Activated T-helper 9 cell treated with anti-CD3 and anti-CD28 coated beads, Interleukin-2, amount 50 U/mL, for 16 hours (primary cell): ENCODE data around the gene ADCY5.

Source experiments
- DNase-seq: peaks from one replicate; pipeline ENCODE4 v3.0.0-alpha.2; 2020; ENCODE audit warnings: low read depth

The ADCY5 gene

DNA sequence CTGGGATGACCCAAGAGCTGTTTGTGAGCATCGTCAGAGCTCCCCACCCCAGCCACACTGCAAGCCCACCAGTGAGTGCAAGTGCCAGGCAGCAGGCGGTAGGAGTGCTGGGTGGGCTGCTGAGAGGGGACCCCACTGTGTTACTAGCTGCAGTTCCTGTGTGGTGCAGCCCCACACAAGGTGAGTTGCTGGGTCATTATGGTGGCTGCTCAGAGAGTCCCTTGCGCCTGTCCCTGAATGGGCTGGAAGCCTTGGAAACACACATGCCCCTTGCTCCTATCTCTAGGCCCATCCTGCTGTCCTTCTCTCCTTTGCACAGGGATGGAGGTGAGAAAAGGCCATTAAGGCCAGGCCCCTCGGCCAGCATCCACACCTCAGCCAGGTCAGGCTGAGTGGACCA lies 163.4 kb downstream of the ADCY5 start:
- DNase-seq, result no peak

DNA sequence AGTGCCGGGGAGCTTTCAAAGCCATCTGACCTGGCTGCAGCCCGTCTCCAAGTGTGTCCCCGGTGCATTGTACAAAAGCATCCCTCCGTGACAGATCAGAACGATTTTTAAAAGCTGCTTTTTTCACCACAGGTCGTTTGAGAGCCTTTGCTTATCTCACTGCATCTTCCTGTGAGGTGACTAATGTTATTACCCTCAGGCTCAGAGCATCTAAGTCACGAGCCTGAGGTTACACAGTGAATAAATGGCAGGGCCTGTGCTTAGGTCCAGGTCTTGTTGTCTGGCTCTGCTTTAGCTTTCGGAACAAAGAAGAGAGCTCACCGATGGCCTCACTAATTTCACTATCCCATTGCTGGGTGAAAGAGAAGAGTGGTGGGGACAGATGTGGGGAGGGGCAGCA lies 163.8 kb downstream of the ADCY5 start:
- no peak for DNase-seq

DNA sequence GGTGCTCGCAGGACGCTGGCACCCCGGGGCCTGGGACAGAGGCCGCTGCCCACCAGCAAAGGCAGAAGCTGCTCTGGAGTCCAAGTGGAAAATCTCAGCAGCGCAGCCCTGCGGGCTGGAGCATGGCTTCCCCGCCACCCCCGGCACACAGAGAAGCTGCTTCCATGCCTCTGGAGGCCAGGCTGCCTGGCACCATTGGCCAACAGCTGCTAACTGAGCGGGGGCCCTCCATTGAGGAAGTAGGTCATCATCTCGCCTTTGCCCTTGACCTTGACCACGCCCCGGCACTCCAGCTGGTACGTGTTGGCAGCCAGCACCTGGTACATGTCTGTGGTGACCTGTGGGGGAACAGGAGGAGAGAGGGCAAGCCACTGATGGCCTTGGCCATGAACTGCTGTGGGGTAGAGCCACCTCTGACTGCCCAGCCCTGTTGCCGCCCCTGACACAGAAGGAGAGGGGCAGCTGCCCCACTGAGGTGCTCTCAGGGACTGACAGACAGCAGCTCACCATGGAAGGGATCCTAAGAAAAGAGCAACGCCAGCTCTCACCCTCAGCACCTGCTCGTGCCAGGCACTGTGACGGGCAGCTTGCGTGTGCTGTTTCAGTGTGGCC lies 164.4 kb downstream of the ADCY5 start:
- no peak for DNase-seq

DNA sequence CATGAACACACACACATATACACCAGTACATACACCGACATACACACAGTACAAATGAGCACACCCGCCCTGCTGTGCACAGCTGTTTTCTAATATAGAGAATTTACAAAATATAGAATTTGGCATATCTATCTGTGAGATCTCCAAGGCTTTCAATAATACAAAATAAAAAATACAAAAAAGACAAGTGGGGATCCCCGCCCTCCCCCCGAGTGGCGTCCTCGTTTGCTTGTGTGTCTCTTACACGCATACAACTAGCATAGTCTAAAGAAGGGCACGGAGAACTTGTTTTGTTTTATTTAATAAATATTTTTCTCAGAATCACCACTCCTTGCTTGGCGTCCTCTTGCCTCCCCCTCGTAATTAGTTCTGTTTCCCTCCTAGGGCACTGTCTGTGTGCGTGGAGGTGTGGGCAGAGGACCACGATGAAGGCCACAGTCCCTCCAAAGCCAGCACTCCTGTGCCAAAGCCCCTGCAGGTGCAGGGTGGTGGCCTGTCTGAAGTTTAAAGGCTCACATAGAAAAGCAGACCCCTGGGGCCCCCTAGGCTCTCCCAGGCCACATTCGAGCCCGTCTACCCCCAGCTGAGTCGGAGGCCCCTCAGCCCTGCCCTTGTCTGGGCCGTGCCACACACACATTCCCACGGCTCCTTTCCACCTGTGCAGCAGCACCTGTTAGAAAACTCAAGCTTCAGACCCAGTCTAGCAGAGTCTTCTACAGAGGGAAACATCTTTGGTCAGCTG lies 165.1 kb downstream of the ADCY5 start:
- no peak for DNase-seq

DNA sequence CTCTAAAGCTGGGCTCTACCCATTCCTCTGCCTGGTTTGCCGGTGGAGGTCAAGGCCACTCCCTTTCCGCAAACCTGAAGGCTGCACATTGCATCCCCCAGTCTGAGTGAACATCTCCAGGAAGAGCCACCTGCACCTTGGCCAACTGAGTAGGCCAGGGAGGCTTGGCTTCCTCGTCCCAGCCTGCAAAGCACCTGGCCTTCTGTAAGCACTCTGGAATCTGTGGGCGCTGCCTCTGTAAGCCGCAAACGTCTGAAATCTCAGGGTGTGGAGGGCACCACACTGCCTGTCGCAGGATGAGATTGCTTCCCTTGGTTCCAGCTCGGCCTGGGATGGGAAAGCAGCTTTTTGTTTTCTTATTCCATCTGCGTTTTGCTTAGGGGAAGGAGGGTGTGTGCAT lies 165.8 kb downstream of the ADCY5 start:
- DNase-seq, result no peak

DNA sequence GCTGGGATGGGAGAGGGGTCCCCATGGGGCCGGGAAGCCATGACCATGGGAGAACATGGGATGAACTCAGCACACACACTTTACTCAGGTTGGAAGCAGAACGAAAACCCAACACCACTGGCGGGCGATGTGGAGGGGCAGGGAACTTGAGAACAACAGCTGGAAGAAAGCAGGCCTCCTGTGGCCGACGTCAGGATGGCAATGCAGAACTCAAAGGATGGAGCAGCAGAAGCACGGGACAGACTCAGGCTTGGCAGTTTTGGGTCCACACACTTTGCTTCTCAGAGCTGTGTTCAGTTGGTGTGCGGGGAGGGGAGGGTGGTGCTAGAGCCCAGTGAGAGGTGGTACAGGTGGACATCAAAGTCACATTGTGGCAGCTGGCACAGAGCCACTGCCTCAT lies 166.4 kb downstream of the ADCY5 start:
- DNase-seq, result no peak

DNA sequence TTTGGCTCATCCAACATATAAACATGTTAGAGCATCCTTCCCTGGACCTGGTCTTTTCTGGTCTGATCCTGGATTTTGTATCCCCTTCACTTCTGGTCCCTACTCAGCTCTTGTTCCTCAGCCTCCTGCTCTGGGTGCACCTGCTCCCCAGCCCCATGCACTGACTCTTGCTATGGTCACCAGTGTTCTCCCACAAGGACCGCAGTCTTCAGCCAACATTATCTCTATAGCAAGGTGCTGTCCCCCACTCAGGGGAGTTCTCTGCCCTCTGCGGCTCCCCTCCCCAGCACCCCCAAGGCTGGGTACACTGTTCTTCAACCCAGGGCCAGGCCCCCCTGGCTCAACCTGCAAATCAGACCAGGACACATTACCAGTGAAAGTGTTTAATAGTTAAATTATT lies 167.0 kb downstream of the ADCY5 start:
- no peak for DNase-seq

DNA sequence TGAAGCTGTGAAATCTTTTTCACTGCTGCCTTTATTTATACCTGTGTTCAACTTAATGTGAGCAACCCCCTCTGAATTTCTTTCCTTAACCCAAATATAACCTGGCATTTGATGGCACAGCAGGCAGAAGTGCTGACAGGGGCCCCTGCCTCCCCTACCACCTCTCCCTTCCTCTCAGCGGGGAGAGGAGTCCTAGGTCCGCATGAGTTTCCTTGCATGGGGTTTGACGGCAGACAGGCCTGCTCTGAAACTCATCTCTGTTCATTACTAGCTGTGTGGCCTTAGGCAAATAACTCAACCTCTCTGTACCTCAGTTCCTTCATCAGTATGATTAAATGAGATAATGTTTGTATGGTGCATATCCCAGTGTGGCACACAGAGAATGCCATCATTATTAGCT lies 167.5 kb downstream of the ADCY5 start:
- DNase-seq, result no peak

DNA sequence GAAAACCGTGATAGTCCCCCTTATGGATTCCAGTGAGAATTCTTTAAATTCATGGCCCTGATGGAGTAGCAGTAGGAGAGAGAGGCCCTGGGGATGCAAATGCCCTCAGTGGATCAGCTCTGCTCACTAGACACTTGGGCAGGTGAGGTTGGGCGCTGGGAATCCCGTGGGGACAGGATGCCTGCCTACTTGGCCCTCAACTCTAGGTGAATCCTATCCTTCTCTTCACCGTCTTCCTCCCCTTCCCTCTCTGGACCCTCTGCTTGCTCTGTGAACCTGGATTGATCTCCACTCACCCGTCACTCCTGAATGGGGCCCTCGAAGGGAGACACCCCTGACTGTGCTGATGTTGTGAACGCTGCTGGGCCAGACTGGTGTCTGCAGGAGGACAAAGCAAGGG lies 169.8 kb downstream of the ADCY5 start:
- no peak for DNase-seq

DNA sequence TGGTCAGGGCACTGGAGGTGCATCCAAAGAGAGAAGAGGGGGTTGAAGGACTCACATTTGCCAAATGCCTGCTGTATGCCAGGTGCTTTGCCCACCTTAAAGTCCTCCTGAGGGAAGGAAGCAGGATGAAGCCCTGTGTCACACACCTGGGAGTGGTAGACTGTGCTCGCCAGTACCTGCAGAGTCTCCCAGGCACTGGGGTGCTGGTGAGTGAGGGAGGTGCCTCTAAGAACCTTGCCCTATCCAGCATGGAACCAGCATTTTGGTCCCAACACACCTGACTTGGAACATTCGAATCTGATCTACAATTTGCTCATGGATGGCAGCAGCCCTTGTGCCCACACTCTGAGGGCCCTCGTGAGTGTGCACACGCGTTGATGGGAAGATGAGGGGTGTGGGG lies 170.4 kb downstream of the ADCY5 start:
- DNase-seq, result no peak

DNA sequence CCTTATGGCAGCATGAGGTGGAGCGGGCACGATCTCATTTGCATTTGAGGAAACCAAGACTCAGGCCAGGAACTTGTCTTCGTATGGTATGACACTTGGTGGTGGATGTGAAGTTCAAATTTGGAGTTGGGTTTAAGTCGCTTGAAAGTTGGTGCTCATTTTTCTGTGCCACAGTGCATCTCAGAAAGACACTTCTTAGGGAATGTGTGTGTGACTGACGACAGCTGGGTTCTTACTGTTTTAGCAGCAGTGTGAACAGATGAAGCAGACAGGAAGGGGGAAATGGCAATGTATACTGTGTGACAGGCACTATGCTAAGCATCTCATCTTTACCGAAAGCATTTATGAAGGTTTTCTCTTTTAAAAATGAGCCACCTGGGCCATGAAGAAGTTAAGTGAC lies 171.8 kb downstream of the ADCY5 start:
- DNase-seq, result no peak

DNA sequence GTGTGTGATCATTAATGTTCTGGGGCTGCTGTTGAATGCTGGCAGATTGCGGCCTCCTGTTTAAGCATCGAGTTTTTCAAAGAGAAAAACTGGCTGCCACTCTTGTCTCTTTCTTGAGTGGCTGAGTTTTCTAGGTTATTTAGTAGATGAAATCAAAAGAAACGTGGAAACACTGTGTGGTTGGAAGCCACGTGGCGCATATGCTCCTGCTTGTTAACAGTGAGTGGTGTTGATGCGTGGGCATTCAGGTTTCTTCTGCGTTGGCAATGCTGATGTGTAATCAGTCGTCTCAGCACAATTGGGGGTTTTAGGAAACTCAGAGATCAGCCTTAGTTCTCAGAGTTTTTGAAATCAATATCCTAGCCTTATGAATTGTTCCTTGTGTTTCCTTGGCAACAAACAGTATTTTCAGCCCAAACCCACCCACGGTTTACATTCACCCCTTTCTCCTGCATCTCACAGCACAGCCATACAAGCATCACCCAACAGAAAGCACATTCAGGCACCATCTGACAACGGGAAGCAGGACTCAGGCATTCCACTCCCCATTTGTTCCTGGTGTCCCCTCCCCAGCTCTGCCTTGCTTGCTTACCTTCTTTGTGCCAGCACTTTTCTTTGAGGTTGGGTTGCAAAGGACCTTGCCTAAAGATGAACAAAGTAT lies 172.4 kb downstream of the ADCY5 start:
- no peak for DNase-seq

DNA sequence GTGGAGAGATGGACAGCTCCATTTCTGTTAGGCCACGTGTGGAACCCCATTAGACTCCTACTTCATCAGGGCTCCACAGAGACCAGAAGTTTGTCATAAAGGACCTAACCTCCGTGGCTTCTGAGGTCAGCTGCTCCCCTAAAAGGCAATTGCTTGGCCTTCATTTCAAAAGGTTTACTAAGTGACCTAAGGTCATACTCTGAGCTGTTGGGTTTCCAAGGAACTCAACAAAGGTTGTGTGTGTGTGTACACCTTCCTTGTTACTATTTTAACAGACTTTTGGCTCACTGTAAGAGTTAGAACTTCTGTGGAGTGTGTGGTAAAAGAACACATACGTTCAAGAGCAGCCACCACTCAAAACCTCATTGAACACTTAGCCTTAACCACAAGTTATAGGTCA lies 173.2 kb downstream of the ADCY5 start:
- DNase-seq, result no peak

DNA sequence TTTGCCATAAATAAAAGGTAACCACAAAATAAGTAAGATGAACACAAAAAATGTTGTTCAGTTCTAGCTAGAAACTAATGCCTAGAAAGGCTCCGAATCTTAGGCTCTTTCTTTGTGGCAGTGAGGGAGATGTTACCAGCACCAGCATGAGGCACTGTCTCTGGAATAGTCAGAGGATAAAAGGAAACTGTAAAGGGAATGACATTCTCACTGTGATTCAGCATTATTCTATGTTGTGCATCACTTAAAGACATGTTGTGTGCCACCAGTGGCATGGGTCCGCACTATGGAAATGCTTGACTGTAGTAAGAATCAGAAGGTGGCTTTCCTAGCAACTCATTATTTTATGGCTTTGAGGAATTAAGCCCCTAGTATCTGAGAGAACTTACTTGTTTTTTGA lies 176.3 kb downstream of the ADCY5 start:
- DNase-seq, result no peak

DNA sequence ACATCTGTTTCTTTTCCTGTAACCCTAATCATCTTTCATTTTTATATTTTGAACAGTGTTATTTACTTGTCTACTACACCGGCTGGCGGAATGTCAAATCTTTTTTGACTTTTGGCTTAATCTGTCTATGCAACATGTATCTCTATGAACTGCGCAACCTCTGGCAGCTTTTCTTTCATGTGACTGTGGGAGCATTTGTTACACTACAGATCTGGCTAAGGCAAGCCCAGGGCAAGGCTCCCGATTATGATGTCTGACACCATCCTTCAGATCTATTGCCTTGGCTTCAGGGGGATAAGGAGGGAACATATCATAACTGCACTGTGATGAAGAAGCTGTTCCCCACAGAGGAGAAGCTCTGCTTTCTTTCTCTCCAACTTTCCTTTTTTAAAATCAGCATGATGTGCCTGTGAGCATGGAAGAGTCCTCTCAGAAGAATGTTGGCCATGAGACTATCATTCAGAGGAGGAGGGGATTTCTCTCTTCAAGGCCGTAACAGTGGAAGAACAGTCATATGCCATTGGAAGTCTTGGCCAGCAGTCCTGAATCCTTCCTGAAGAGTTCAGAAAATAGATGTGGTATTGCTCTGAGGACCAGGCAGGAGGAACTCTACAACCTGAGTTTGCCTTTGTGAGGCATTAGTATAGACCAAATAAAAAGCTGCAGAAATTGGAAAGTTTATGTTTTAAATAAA lies 177.3 kb downstream of the ADCY5 start:
- no peak for DNase-seq

DNA sequence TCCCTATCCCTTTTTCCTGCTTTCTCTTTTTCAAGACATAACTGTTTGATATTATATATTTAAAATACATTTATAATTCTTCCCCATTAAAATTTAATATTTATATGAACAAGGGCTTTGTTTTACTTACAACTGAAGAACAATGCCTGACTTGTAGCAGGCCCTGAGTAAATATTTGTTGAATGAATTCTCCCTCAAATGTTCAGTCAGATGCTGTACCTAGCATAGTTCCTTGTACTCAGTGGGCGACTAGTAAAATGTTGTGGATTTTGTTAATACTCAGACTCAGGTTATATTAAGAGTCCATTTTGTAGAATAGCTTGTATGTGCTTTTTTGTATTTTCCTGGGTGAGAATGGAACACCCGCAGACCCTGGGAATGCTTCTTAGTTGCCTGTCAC lies 178.1 kb downstream of the ADCY5 start:
- no peak for DNase-seq

DNA sequence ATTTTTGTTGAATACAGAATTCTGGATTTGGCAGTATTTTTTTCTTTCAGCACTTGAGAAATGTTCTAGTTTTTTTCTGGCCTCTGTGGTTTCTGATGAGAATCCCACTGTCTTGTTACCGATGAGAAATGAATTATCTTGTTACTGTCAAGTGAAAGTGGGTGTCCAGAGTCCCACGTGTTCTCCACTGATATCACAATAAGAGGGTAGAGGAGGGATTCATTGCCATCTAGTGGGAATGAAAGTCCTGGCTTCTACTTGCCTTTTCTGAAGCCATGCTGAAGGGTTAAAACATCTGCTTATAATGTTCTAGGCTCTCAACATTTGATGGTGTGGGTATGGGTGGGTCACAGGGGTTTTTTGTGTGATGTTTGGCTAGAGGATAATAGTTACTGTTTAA lies 181.1 kb downstream of the ADCY5 start:
- no peak for DNase-seq

DNA sequence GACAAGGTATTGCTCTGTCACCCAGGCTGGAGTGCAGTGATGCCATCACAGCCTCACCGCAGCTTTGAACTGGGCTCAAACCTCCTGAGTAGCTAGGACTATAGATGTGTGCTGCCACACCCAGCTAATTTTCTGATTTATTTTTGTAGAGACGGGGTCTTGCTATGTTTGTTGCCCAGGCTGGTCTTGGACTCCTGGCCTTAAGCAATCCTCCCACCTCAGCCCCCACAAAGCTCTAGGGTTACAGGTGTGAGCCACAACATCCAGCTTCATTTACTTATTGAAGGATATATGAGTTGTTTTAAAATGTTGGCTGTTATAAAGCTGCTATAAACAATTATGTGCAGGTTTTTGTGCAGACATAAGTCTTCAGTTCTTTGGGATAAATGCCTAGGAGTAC lies 184.9 kb downstream of the ADCY5 start:
- no peak for DNase-seq

DNA sequence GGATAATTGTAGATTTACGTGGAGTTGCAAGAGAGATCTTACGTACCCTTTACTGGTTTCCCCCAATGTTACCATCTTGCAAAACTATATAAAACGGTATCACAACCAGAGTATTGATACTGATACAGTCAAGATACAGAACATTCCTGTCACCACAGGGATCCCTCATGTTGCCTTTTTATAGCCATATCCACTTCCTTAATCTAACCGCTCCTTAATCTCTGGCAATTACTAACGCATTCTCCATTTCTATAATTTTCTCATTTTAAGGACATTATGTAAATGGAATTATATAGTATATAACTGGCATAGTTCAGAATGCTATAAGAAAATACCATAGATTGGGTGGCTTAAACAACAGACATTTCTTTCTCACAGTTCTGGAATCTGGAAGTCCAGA lies 186.0 kb downstream of the ADCY5 start:
- no peak for DNase-seq

DNA sequence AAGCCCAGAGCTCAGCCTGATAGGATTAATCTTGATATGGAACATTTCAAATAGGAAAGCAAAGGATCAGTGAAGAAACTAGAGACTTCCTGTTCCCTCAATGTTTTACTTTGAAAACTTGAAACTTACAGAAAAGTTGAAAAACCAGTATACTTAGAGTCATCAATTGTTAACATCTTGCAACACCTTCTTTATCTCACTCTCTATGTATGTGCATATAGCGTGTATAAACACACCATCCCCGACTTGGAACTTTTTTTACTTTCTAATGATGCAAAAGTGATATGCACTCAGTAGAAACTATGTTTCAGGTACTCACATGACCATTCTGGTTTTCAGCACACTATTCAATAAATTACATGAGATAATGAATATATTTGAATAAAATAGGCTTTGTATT lies 186.7 kb downstream of the ADCY5 start:
- DNase-seq, result no peak

DNA sequence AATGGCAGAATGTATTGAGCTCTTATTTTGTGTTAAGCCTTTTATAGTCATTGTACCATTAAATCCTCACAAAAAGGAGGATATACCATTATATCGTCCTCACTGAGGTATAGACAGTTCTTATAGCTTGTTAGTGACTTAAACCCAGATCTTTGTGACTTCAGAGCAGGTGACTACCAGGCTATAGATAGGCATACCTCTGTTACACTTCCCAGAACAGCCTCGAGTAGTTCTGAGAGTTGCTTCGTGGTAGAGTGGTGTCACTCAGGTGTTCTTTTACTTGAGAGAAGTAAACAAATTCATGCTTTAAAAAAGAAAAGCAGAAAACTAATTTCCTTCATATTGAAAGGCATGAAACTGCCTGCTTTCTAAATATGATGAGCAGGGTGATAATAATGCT lies 187.2 kb downstream of the ADCY5 start:
- DNase-seq, result no peak

DNA sequence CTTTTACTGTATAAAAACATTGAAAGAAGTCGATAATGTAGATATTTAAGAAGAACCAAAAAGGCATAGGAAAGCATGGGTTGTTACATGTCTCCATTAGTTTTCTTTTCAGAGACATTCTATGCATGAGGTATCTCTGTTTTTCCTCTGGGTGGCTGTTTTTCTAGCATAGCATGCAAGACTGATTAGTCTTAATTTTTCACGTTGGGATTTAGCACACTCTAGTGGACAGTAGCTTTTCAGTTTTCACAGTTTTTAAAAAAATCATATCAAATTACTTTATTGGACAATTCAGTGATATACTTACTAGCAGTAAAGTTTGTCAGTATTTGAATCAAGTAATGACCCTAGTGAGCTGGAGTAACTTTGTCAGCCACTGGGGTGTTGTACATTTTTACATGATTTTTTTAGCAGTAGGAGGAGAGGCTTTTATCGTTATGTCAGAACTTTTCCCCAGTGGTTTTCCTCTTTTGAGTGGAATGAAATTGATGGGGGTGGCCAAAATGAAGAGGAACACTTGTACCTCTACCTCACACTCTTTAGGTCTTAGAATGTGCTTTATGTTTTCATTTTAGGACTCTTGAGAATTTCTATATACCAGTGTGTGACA lies 190.0 kb downstream of the ADCY5 start:
- DNase-seq, result no peak

DNA sequence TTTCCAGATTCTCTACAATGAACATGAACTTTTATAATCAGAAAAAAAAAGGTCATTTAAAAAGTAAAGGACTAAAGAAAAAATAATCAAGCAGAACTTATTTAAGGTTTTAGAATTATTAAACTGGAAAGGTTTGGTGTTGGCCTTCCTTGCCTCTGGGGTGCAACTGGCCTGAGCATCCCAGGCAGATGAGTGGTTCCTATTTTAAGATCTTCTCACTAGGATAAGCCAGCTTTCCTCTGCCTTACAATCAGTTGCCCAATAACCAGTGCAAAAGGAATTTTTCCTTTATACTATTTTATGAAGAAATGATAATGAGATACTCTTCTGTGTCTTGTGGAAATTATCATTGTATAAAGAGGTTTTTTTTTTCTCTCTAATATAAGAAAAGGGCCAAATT lies 190.5 kb downstream of the ADCY5 start:
- no peak for DNase-seq
